ENCODE results near the gene ART1. TPM values are rescaled to one million over a fixed set of nuclear protein-coding genes. Genes with fewer than 3 reads are reported as not detected.

Gene ART1
- total and polyA plus RNA-seq, 2 donors (not counting 3 experiments of a cell fraction or from before 2014, with no cell fraction given) = not detected

DNA sequence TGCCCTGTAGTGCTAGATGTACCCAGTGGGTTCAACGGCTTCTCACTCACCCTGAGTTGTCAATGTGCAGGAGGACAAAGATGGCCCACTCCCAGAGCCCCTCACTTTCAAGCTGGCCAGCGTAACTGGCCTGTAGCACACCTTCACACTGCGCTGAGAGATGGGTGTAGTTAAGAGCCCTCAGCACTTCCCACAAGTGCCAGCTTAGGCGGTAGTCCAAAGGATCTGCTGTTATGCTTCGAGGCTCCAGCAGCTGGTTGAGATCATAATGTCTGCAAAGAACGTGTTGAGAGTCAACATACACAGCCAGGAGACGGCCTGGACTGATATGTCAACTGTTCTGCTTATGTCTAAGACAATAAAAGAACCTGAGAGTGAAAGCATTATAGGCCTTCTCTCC is 41.0 kb downstream of the ART1 start:
- Histone ChIP-seq H3K9me1 (replicated peaks; ENCODE audit: control insufficient read depth, extremely low read depth, insufficient read depth, low read length) (no peaks in the 10 kb centered on the region), H2AFZ (ENCODE audit: low read depth, low read length) (no peak overlapping the region), H3K9me3 (replicated peaks; ENCODE audit: control insufficient read depth, insufficient read depth, low read length) (no peaks in the 10 kb centered on the region), H3K27me3 (ENCODE audit: control insufficient read depth in 2 of 2, insufficient read depth in 2 of 2, low read length in 2 of 2) (no peaks in the 10 kb centered on the region), H3K4me2 (ENCODE audit: insufficient read depth, low read length) (no peak overlapping the region), H3K9ac (replicated peaks; ENCODE audit: extremely low read depth, insufficient read depth, low read length) (no peak overlapping the region), H3K4me1 (ENCODE audit: control insufficient read depth, extremely low read depth, insufficient read depth, low read length) (no peaks in the 10 kb centered on the region), H4K20me1 (replicated peaks; ENCODE audit: control insufficient read depth, extremely low read depth, insufficient read depth, low read length) (no peaks in the 10 kb centered on the region), H3K79me2 (ENCODE audit: control insufficient read depth, insufficient read depth, low read length) (no peaks in the 10 kb centered on the region), H3K36me3 (ENCODE audit: control insufficient read depth in 2 of 2, extremely low read depth in 1 of 2, insufficient read depth in 2 of 2, low read length in 2 of 2) (peaks cover 25 to 27% of the 10 kb centered on the region in 2 experiments), H3K27ac (ENCODE audit: insufficient read depth, low read depth, low read length) (no peak overlapping the region), H3K4me3 (replicated peaks in 1 of 3; ENCODE audit: insufficient read depth in 1 of 3, low read depth in 1 of 3, low read length in 3 of 3) (no peak overlapping the region)
- FAIRE-seq (no peak), DNase-seq (ENCODE audit: low read depth, low spot score) (no peak)
- dilution Hi-C loops (cut with MboI; ENCODE audit: extremely low pct_ligation_motif_present, low sequenced_read_pairs) = no loop called here
- intact Hi-C loops (cut with micrococcal nuclease) = no loop called here
- ChIA-PET POLR2A (no interaction called here), CTCF (no interaction called here)
- no TSS peak for BruUV-seq (replicated peaks)
- TF ChIP-seq, protein P1, sequence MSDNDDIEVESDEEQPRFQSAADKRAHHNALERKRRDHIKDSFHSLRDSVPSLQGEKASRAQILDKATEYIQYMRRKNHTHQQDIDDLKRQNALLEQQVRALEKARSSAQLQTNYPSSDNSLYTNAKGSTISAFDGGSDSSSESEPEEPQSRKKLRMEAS (IDR thresholded peaks at IDR 0.05; ENCODE audit: insufficient read depth, insufficient read length) = no peak
- no peak for TF ChIP-seq JUN (IDR thresholded peaks at IDR 0.05; ENCODE audit: borderline replicate concordance, insufficient read depth, insufficient read length, low read depth)
- TF ChIP-seq POLR2A (IDR thresholded peaks at IDR 0.05; ENCODE audit: low read depth, low read length) = no peak
- TF ChIP-seq FOS (IDR thresholded peaks at IDR 0.05; ENCODE audit: borderline replicate concordance, insufficient read depth, low read length) = no peak
- no peak for TF ChIP-seq EZH2 (IDR thresholded peaks at IDR 0.05; ENCODE audit: borderline replicate concordance, low read depth, low read length, severe bottlenecking)
- TF ChIP-seq GATA2 (IDR thresholded peaks at IDR 0.05; ENCODE audit: insufficient read depth, insufficient read length, low read depth, low read length) = no peak
- TF ChIP-seq, protein P2, sequence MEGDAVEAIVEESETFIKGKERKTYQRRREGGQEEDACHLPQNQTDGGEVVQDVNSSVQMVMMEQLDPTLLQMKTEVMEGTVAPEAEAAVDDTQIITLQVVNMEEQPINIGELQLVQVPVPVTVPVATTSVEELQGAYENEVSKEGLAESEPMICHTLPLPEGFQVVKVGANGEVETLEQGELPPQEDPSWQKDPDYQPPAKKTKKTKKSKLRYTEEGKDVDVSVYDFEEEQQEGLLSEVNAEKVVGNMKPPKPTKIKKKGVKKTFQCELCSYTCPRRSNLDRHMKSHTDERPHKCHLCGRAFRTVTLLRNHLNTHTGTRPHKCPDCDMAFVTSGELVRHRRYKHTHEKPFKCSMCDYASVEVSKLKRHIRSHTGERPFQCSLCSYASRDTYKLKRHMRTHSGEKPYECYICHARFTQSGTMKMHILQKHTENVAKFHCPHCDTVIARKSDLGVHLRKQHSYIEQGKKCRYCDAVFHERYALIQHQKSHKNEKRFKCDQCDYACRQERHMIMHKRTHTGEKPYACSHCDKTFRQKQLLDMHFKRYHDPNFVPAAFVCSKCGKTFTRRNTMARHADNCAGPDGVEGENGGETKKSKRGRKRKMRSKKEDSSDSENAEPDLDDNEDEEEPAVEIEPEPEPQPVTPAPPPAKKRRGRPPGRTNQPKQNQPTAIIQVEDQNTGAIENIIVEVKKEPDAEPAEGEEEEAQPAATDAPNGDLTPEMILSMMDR (IDR thresholded peaks at IDR 0.05; ENCODE audit: extremely low read depth in 1 of 2, insufficient read depth in 1 of 2, low read depth in 1 of 2, low read length in 2 of 2) = no peak
- no peak for TF ChIP-seq POLR2AphosphoS5 (IDR thresholded peaks at IDR 0.05; ENCODE audit: insufficient read depth, low read depth, low read length)

All from endothelial cell of umbilical vein (primary cell).